Mucosa of descending colon (tissue), 3 donors: Measurements from ENCODE around the gene CPEB4. TPM values are rescaled to one million over a fixed set of nuclear protein-coding genes. Genes with fewer than 3 reads are reported as not detected.

Experiments used
- ATAC-seq: fragments of 200-7000 bp; cut with Tn5 transposase; one replicate; pipeline ENCODE4 v1.9.1; 2020; ENCODE audit warnings: mild to moderate bottlenecking, moderate library complexity
- DNase-seq, 3 donors: peaks; one replicate each; pipeline ENCODE4 v3.0.0-alpha.2; 2020
- H3K36me3 ChIP-seq: fragments of 200-600 bp; one replicate; pipeline ENCODE4 v1.8.0; 2021; ENCODE audit warnings: low read depth, mild to moderate bottlenecking
- H3K4me1 ChIP-seq: fragments of 200-600 bp; one replicate; pipeline ENCODE4 v1.8.0; 2021; ENCODE audit warnings: low read depth, mild to moderate bottlenecking
- H3K4me3 ChIP-seq: fragments of 200-600 bp; one replicate; pipeline ENCODE4 v1.8.0; 2021; ENCODE audit warnings: mild to moderate bottlenecking
- H3K9me3 ChIP-seq: fragments of 200-600 bp; one replicate; pipeline ENCODE4 v1.8.0; 2021; ENCODE audit warnings: mild to moderate bottlenecking
- CTCF ChIP-seq: fragments of 200-600 bp; IDR thresholded peaks from one replicate; pipeline ENCODE4 v1.8.0; 2022; ENCODE audit warnings: antibody characterized with exemption, mild to moderate bottlenecking
- intact Hi-C, 2 donors: fragments of 100-400 bp; cut with DNase I in 1 of 2; cut with micrococcal nuclease in 1 of 2; formaldehyde crosslinking; loops; one replicate each; pipeline versions ENCODE4 v1.11.0 to v1.11.1; 2022; cut with DNase I, micrococcal nuclease
- total RNA-seq, 3 donors: library from RNA; stranded (reverse); fragmentation: NEBNext Ultra II Directional in 2 of 3; extraction: Animal tissue kit (Norgen Biotek cat#: 25700) in 2 of 3; gene quantifications; one replicate each; pipeline versions ENCODE4 v1.2.1 to v1.2.4, GENCODE V29; 2021 to 2023
- donor health status: DM: no; HTN: no; CAD: no; lungs with moderate emphysema.
- donor health status: DM: no; HTN: no; CAD: no.
- donor health status: DM: no; HTN: yes; CAD: no.

The CPEB4 gene
- total RNA-seq, 3 donors from 2014 or later: 31.8 to 51.3 (median 32.1) TPM

- DNase-seq (no peak), ATAC-seq (no peak)
- no peak for TF ChIP-seq CTCF
- Histone ChIP-seq H3K4me1 (no peaks in the 10 kb centered on the region), H3K36me3 (no peaks in the 10 kb centered on the region), H3K4me3 (no peak overlapping the region), H3K9me3 (no peaks in the 10 kb centered on the region)
- intact Hi-C loops: no loop called here
Measured at GRCh38 chr5:173902334-173902733, 14.2 kb downstream of the CPEB4 start.

GRCh38 chr5:173902743-173903142, 14.6 kb downstream of the CPEB4 start:
- H3K4me3 ChIP-seq: no peak overlapping the region
- no peak for DNase-seq
- intact Hi-C loops: no loop called here
- no peak for ATAC-seq
- TF ChIP-seq CTCF: no peak
- no peaks in the 10 kb centered on the region for H3K36me3 ChIP-seq
- H3K4me1 ChIP-seq: no peaks in the 10 kb centered on the region
- no peaks in the 10 kb centered on the region for H3K9me3 ChIP-seq

- ATAC-seq: no peak
- TF ChIP-seq CTCF: no peak
- no peak for DNase-seq
- no peaks in the 10 kb centered on the region for H3K36me3 ChIP-seq
- H3K4me1 ChIP-seq: no peaks in the 10 kb centered on the region
- no peak overlapping the region for H3K4me3 ChIP-seq
- intact Hi-C loops: no loop called here
- no peaks in the 10 kb centered on the region for H3K9me3 ChIP-seq
Measured at GRCh38 chr5:173903396-173904140, 15.4 kb downstream of the CPEB4 start.

GRCh38 chr5:173904151-173904550, 16.0 kb downstream of the CPEB4 start:
- TF ChIP-seq CTCF: no peak
- DNase-seq: no peak
- H3K9me3 ChIP-seq: no peaks in the 10 kb centered on the region
- no peaks in the 10 kb centered on the region for H3K36me3 ChIP-seq
- no peaks in the 10 kb centered on the region for H3K4me1 ChIP-seq
- intact Hi-C loops: no loop called here
- no peak overlapping the region for H3K4me3 ChIP-seq
- no peak for ATAC-seq

- intact Hi-C loops: no loop called here
- H3K36me3 ChIP-seq: no peaks in the 10 kb centered on the region
- no peaks in the 10 kb centered on the region for H3K4me1 ChIP-seq
- ATAC-seq (no peak), DNase-seq (no peak)
- H3K4me3 ChIP-seq: no peak overlapping the region
- no peak for TF ChIP-seq CTCF
- H3K9me3 ChIP-seq: no peaks in the 10 kb centered on the region
Measured at GRCh38 chr5:173907284-173907683, 19.1 kb downstream of the CPEB4 start.
